HCT116 (cell line): Measurements from ENCODE around the gene GNAT1. TPM values are rescaled to one million over a fixed set of nuclear protein-coding genes. Genes with fewer than 3 reads are reported as not detected.

Experiments
- ATAC-seq: fragments of 200-7000 bp; cut with Tn5 transposase; 2 replicates; pipeline ENCODE4 v1.9.1; 2020; ENCODE audit warnings: mild to moderate bottlenecking, moderate library complexity
- BruUV-seq: library from RNA; stranded (reverse); fragments of 400-500 nt; replicated peaks from 2 replicates; lab custom pipeline; 2021; lab: Mats Ljungman, UMichigan
- CTCF ChIA-PET: fragments of 300-600 bp; sonication (Branson Sonifier 250); formaldehyde crosslinking; loops from one replicate; lab custom pipeline; 2021; ENCODE audit warnings: antibody characterized with exemption; lab: Charles Lee
- POLR2A ChIA-PET: fragments of 300-600, 350-600 bp; sonication (Branson Sonifier 250); formaldehyde crosslinking; loops from one replicate; lab custom pipeline; 2021; ENCODE audit warnings: antibody characterized with exemption; lab: Charles Lee
- RAD21 ChIA-PET, 2 experiments: fragments of 300-600 bp; sonication (Branson Sonifier 250); formaldehyde crosslinking; loops; one replicate each; lab custom pipeline; 2023; ENCODE audit warnings: low total read pairs in 2 of 2; ENCODE audit not compliant: uncharacterized antibody in 2 of 2, unreplicated experiment in 2 of 2, low non-redundant PET in 1 of 2; lab: Charles Lee
- DNase-seq: peaks from one replicate; pipeline ENCODE4 v3.0.0-alpha.2; 2010; ENCODE audit warnings: low read depth, low spot score
- H2AFZ ChIP-seq: fragments of 200-600 bp; shearing (Covaris generic), sonication (generic); 2 replicates; pipeline ENCODE4 v1.6.1; 2017; ENCODE audit warnings: low read depth, mixed run types, mixed read lengths, antibody characterized with exemption, low read length; ENCODE audit not compliant: poor library complexity, severe bottlenecking
- H3K27ac ChIP-seq: 2 replicates; pipeline ENCODE4 v1.5.1; 2012; ENCODE audit warnings: low read depth, low read length
- H3K27me3 ChIP-seq: fragments of 200-600 bp; sonication (generic); 2 replicates; pipeline ENCODE4 v1.6.1; 2016; ENCODE audit warnings: mixed run types, low read length, mixed read lengths; ENCODE audit not compliant: insufficient read depth
- H3K36me3 ChIP-seq, 2 experiments: fragments of 200-500 bp in 1 of 2; fragments of 200-600 bp in 1 of 2; sonication (Bioruptor generic) in 1 of 2; sonication (generic) in 1 of 2; 2 replicates each; pipeline versions ENCODE4 v1.5.1 to v1.6.1; 2014 to 2016; ENCODE audit warnings: low read length in 2 of 2, inconsistent platforms in 1 of 2, mixed read lengths in 1 of 2, mixed run types in 1 of 2; ENCODE audit not compliant: insufficient read depth in 2 of 2, control insufficient read depth in 1 of 2
- H3K4me1 ChIP-seq, 2 experiments: fragments of 200-600 bp in 1 of 2; sonication (generic) in 1 of 2; 2 replicates each; pipeline versions ENCODE4 v1.5.1 to v1.6.1; 2012 to 2017; ENCODE audit warnings: low read length in 2 of 2, inconsistent platforms in 1 of 2, mild to moderate bottlenecking in 1 of 2, mixed read lengths in 1 of 2, mixed run types in 1 of 2, moderate library complexity in 1 of 2; ENCODE audit not compliant: insufficient read depth in 2 of 2, control insufficient read depth in 1 of 2
- H3K4me2 ChIP-seq: fragments of 200-600 bp; sonication (generic); 2 replicates; pipeline ENCODE4 v1.6.1; 2017; ENCODE audit warnings: mixed run types, low read length, mixed read lengths
- H3K4me3 ChIP-seq, 2 experiments: fragments of 200-600 bp in 1 of 2; sonication (generic) in 1 of 2; replicated peaks in 1 of 2; 2 replicates each; pipeline ENCODE4 v1.5.1; 2011 to 2016; ENCODE audit warnings: low read length in 2 of 2, control low read depth in 1 of 2, low read depth in 1 of 2, mild to moderate bottlenecking in 1 of 2, mixed read lengths in 1 of 2, mixed run types in 1 of 2
- H3K79me2 ChIP-seq: fragments of 200-600 bp; sonication (generic); 2 replicates; pipeline ENCODE4 v1.6.1; 2017; ENCODE audit warnings: mild to moderate bottlenecking, mixed run types, low read length, moderate library complexity, mixed read lengths; ENCODE audit not compliant: insufficient read depth
- H3K9ac ChIP-seq: fragments of 200-600 bp; sonication (generic); 2 replicates; pipeline ENCODE4 v1.6.1; 2016; ENCODE audit warnings: low read length, mixed read lengths
- H3K9me2 ChIP-seq: fragments of 200-600 bp; sonication (generic), shearing (Covaris generic); 2 replicates; pipeline ENCODE4 v1.6.1; 2017; ENCODE audit warnings: mixed run types, mild to moderate bottlenecking, moderate library complexity; ENCODE audit not compliant: insufficient read depth
- H3K9me3 ChIP-seq, 2 experiments: fragments of 200-500 bp in 1 of 2; fragments of 200-600 bp in 1 of 2; sonication (Bioruptor generic) in 1 of 2; sonication (generic) in 1 of 2; 2 replicates each; pipeline ENCODE4 v1.6.1; 2014 to 2017; ENCODE audit warnings: low read length in 2 of 2, mixed read lengths in 2 of 2, inconsistent platforms in 1 of 2, low read depth in 1 of 2, mild to moderate bottlenecking in 1 of 2, mixed run types in 1 of 2, moderate library complexity in 1 of 2; ENCODE audit not compliant: control insufficient read depth in 1 of 2, insufficient read depth in 1 of 2
- H4K20me1 ChIP-seq: fragments of 200-600 bp; sonication (generic), shearing (Covaris generic); 2 replicates; pipeline ENCODE4 v1.6.1; 2017; ENCODE audit warnings: mixed run types, mild to moderate bottlenecking, moderate library complexity; ENCODE audit not compliant: insufficient read depth
- EGR1 ChIP-seq: IDR thresholded peaks from 2 replicates; pipeline ENCODE4 v1.6.1; 2012; ENCODE audit warnings: low read depth
- EZH2 ChIP-seq: fragments of 200-600 bp; sonication (generic); IDR thresholded peaks from 2 replicates; pipeline ENCODE4 v1.6.1; 2017; ENCODE audit warnings: antibody characterized with exemption, mixed run types
- FOSL1 ChIP-seq: IDR thresholded peaks from 2 replicates; pipeline ENCODE4 v1.6.1; 2012; ENCODE audit warnings: low read depth
- SP1 ChIP-seq: IDR thresholded peaks from 2 replicates; pipeline ENCODE4 v1.6.1; 2012; ENCODE audit warnings: low read depth
- SRF ChIP-seq: IDR thresholded peaks from 2 replicates; pipeline ENCODE4 v1.6.1; 2012; ENCODE audit warnings: low read depth
- TCF7L2 ChIP-seq: IDR thresholded peaks from 2 replicates; pipeline ENCODE4 v1.7.0; 2011; ENCODE audit warnings: borderline replicate concordance, inconsistent platforms; ENCODE audit not compliant: insufficient read depth, insufficient read length; ENCODE audit errors: extremely low read depth
- YY1 ChIP-seq: IDR thresholded peaks from 2 replicates; pipeline ENCODE4 v1.6.1; 2011; ENCODE audit warnings: low read length, low read depth, moderate library complexity, mild to moderate bottlenecking; ENCODE audit not compliant: insufficient replicate concordance; ENCODE audit errors: extremely low read depth
- ZFX ChIP-seq: fragments of 450-650 bp; IDR thresholded peaks from 2 replicates; pipeline ENCODE4 v1.6.1; 2017
- intact Hi-C: fragments of 100-400 bp; cut with micrococcal nuclease; formaldehyde crosslinking; loops from 2 replicates; pipeline ENCODE4 v1.10.0; 2022
- total RNA-seq: library from RNA; stranded (reverse); gene quantifications from one replicate; pipeline ENCODE4 v1.2.1, GENCODE V29; 2021; ENCODE audit not compliant: unreplicated experiment
- TF ChIP-seq, protein P1 (sequence below), 3 experiments: fragments of 200-600 bp in 1 of 3; sonication (generic) in 1 of 3; IDR thresholded peaks in 2 of 3; conservative IDR thresholded peaks in 1 of 3; 2 replicates each; pipeline ENCODE4 v1.5.1; 2012 to 2017; ENCODE audit warnings: low read depth in 2 of 3, low read length in 2 of 3, antibody characterized with exemption in 1 of 3, borderline replicate concordance in 1 of 3, control low read depth in 1 of 3, mild to moderate bottlenecking in 1 of 3, mixed read lengths in 1 of 3, mixed run types in 1 of 3, moderate library complexity in 1 of 3; ENCODE audit not compliant: insufficient read depth in 1 of 3
- TF ChIP-seq, protein P2 (sequence below): IDR thresholded peaks from 2 replicates; pipeline ENCODE4 v1.6.1; 2012
- TF ChIP-seq, protein P3 (sequence below): IDR thresholded peaks from 2 replicates; pipeline ENCODE4 v1.6.1; 2011; ENCODE audit warnings: mild to moderate bottlenecking, low read length, moderate library complexity; ENCODE audit not compliant: insufficient replicate concordance; ENCODE audit errors: extremely low read depth
- TF ChIP-seq, protein P4 (sequence below): IDR thresholded peaks from 2 replicates; pipeline ENCODE4 v1.6.1; 2012

GNAT1 gene
- total RNA-seq, 1 experiment from 2014 or later: not detected

DNA sequence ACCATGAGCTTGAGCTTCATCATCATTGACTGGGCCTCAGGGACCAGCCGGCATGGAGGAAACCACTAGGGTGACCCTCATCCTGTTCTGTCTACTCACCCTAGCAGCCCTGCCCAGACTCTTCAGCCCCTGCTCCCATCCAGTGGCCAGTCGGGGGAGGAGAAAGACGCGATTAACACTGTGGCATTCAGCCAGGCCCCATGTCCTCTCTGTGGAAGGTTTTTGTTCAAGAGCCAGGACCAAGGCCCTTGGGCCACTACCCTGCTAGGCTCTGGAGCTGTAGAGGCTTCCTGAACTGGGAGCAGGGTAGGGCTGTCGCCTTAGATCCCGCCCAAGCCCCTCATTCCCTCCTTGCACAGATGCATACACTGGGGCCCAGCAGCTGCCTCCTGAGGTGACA lies 28.7 kb downstream of the GNAT1 start:
- Histone ChIP-seq H3K27ac (no peak overlapping the region), H3K9me3 (no peaks in the 10 kb centered on the region), H3K4me3 (no peak overlapping the region), H3K9me2 (no peaks in the 10 kb centered on the region), H3K27me3 (no peaks in the 10 kb centered on the region), H3K4me2 (no peak overlapping the region), H3K4me1 (no peaks in the 10 kb centered on the region), H4K20me1 (no peaks in the 10 kb centered on the region), H3K36me3 (no peaks in the 10 kb centered on the region), H2AFZ (no peak overlapping the region), H3K79me2 (no peaks in the 10 kb centered on the region), H3K9ac (no peak overlapping the region)
- TF ChIP-seq YY1 (no peak), SRF (no peak)
- DNase-seq (no peak), ATAC-seq (no peak)
- no TSS peak for BruUV-seq
- intact Hi-C loops: no loop called here
- ChIA-PET RAD21 (no interaction called here), CTCF (interaction anchor here (4.1 kb wide), 1 partner anchor 25 kb away, joined by 26 read pairs; no protein-coding TSS in a partner anchor), POLR2A (no interaction called here)

DNA sequence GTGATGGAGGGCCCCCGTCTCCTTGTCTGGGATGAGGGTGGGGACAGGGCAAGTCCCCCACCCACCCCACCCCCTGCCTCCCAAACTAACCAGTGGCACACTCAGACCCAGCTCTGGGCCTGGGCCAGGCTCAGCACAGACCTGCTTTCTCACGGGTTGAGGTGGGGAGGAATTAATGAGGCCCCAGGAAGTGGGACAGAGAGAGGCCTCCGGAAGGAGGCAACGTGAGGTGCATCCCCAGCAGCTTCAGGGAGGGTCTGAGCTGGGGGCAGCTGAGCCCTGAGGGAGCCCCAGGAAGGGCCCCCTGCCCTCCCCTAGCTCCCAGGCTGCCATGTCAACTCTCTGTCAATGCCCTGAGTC lies 29.6 kb downstream of the GNAT1 start:
- CTCF ChIA-PET: interaction anchor here (4.1 kb wide), 1 partner anchor 26 kb away, joined by 26 read pairs; no protein-coding TSS in a partner anchor
- no peak for ATAC-seq
- intact Hi-C loops: no loop called here
- POLR2A ChIA-PET: no interaction called here
- Histone ChIP-seq H3K4me3 (no peak overlapping the region), H3K27me3 (no peaks in the 10 kb centered on the region), H4K20me1 (no peaks in the 10 kb centered on the region), H3K27ac (no peak overlapping the region), H3K4me2 (no peak overlapping the region), H3K9ac (no peak overlapping the region), H3K4me1 (peaks cover 2 to 6% of the 10 kb centered on the region in 2 experiments; a peak in 2 of 4 replicates), H3K79me2 (no peaks in the 10 kb centered on the region), H3K9me3 (no peaks in the 10 kb centered on the region), H3K36me3 (no peaks in the 10 kb centered on the region), H3K9me2 (no peaks in the 10 kb centered on the region), H2AFZ (no peak overlapping the region)
- no TSS peak for BruUV-seq
- no peak for DNase-seq
- TF ChIP-seq TCF7L2: no peak
- TF ChIP-seq EZH2: no peak
- TF ChIP-seq EGR1: no peak
- TF ChIP-seq, protein P1, sequence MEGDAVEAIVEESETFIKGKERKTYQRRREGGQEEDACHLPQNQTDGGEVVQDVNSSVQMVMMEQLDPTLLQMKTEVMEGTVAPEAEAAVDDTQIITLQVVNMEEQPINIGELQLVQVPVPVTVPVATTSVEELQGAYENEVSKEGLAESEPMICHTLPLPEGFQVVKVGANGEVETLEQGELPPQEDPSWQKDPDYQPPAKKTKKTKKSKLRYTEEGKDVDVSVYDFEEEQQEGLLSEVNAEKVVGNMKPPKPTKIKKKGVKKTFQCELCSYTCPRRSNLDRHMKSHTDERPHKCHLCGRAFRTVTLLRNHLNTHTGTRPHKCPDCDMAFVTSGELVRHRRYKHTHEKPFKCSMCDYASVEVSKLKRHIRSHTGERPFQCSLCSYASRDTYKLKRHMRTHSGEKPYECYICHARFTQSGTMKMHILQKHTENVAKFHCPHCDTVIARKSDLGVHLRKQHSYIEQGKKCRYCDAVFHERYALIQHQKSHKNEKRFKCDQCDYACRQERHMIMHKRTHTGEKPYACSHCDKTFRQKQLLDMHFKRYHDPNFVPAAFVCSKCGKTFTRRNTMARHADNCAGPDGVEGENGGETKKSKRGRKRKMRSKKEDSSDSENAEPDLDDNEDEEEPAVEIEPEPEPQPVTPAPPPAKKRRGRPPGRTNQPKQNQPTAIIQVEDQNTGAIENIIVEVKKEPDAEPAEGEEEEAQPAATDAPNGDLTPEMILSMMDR (IDR thresholded peaks at IDR 0.05 in 2 of 3, conservative IDR thresholded peaks at IDR 0.05 in 1 of 3; ENCODE audit: borderline replicate concordance in 1 of 3, insufficient read depth in 1 of 3, low read depth in 2 of 3, low read length in 2 of 3): no peak
- TF ChIP-seq, protein P2, sequence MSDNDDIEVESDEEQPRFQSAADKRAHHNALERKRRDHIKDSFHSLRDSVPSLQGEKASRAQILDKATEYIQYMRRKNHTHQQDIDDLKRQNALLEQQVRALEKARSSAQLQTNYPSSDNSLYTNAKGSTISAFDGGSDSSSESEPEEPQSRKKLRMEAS: no peak
- TF ChIP-seq SP1: no peak
- TF ChIP-seq, protein P3, sequence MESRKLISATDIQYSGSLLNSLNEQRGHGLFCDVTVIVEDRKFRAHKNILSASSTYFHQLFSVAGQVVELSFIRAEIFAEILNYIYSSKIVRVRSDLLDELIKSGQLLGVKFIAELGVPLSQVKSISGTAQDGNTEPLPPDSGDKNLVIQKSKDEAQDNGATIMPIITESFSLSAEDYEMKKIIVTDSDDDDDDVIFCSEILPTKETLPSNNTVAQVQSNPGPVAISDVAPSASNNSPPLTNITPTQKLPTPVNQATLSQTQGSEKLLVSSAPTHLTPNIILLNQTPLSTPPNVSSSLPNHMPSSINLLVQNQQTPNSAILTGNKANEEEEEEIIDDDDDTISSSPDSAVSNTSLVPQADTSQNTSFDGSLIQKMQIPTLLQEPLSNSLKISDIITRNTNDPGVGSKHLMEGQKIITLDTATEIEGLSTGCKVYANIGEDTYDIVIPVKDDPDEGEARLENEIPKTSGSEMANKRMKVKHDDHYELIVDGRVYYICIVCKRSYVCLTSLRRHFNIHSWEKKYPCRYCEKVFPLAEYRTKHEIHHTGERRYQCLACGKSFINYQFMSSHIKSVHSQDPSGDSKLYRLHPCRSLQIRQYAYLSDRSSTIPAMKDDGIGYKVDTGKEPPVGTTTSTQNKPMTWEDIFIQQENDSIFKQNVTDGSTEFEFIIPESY: no peak
- no peak for TF ChIP-seq FOSL1
- no peak for TF ChIP-seq ZFX
- TF ChIP-seq, protein P4, sequence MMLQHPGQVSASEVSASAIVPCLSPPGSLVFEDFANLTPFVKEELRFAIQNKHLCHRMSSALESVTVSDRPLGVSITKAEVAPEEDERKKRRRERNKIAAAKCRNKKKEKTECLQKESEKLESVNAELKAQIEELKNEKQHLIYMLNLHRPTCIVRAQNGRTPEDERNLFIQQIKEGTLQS: no peak
- RAD21 ChIA-PET: interaction anchor here in 1 of 2 experiments (1.7 kb wide), 1 partner anchor 26 kb away, joined by 9 read pairs; no protein-coding TSS in a partner anchor
